A673 (cell line): ENCODE data around the gene ZNF362. TPM values are rescaled to one million over a fixed set of nuclear protein-coding genes. Genes with fewer than 3 reads are reported as not detected.

Experiments used
- BruUV-seq: library from RNA; stranded (reverse); fragments of 400-500 nt; replicated peaks from 2 replicates; lab custom pipeline; 2021; lab: Mats Ljungman, UMichigan
- CTCF ChIA-PET: fragments of 300-600 bp; sonication (Branson Sonifier 250); formaldehyde crosslinking; loops from one replicate; lab custom pipeline; 2022; ENCODE audit warnings: antibody characterized with exemption; lab: Charles Lee
- POLR2A ChIA-PET: fragments of 300-600 bp; sonication (Branson Sonifier 250); formaldehyde crosslinking; loops from one replicate; lab custom pipeline; 2022; ENCODE audit warnings: antibody characterized with exemption; ENCODE audit not compliant: low non-redundant PET; lab: Charles Lee
- DNase-seq: peaks from one replicate; pipeline ENCODE4 v3.0.0-alpha.2; 2015; ENCODE audit warnings: low spot score
- H3K27ac ChIP-seq: fragments of 200-600 bp; sonication (generic); 2 replicates; pipeline ENCODE4 v1.5.1; 2016; ENCODE audit warnings: mixed run types, low read depth, mild to moderate bottlenecking, mixed read lengths, antibody characterized with exemption, low read length; ENCODE audit not compliant: poor library complexity, severe bottlenecking
- H3K27me3 ChIP-seq: fragments of 200-600 bp; sonication (generic); replicated peaks from 2 replicates; pipeline ENCODE4 v1.6.1; 2017; ENCODE audit warnings: mixed run types, low read depth, mild to moderate bottlenecking, mixed read lengths, antibody characterized with exemption, low read length; ENCODE audit not compliant: insufficient read depth, poor library complexity
- H3K36me3 ChIP-seq: fragments of 200-600 bp; sonication (generic); 2 replicates; pipeline ENCODE4 v1.6.1; 2016; ENCODE audit warnings: mixed run types, mild to moderate bottlenecking, mixed read lengths, antibody characterized with exemption, low read length; ENCODE audit not compliant: insufficient read depth, poor library complexity, severe bottlenecking
- H3K4me1 ChIP-seq: fragments of 200-600 bp; sonication (generic); 2 replicates; pipeline ENCODE4 v1.6.1; 2017; ENCODE audit warnings: mixed run types, mild to moderate bottlenecking, mixed read lengths, antibody characterized with exemption, low read length; ENCODE audit not compliant: insufficient read depth, poor library complexity, severe bottlenecking
- H3K4me3 ChIP-seq: fragments of 200-600 bp; sonication (generic); 2 replicates; pipeline ENCODE4 v1.5.1; 2016; ENCODE audit warnings: low read depth, mixed run types, mild to moderate bottlenecking, mixed read lengths, low read length; ENCODE audit not compliant: poor library complexity, severe bottlenecking
- H3K9me3 ChIP-seq: fragments of 200-600 bp; sonication (generic); 2 replicates; pipeline ENCODE4 v1.6.1; 2016; ENCODE audit warnings: mixed run types, low read depth, mild to moderate bottlenecking, mixed read lengths, antibody characterized with exemption, low read length; ENCODE audit not compliant: poor library complexity, severe bottlenecking
- CTCF ChIP-seq: fragments of 300-800, 200-600 bp; sonication (generic); conservative IDR thresholded peaks from 2 replicates; pipeline ENCODE4 v1.5.1; 2017; ENCODE audit warnings: low read depth, mild to moderate bottlenecking, antibody characterized with exemption, low read length, moderate library complexity, mixed read lengths
- EZH2 ChIP-seq: fragments of 200-600 bp; sonication (generic); IDR thresholded peaks from 2 replicates; pipeline ENCODE4 v1.6.1; 2017; ENCODE audit warnings: borderline replicate concordance, low read depth, mild to moderate bottlenecking, mixed read lengths, antibody characterized with exemption, low read length; ENCODE audit not compliant: poor library complexity, severe bottlenecking
- intact Hi-C: fragments of 100-400 bp; cut with micrococcal nuclease; formaldehyde crosslinking; loops from one replicate; pipeline ENCODE4 v1.10.0; 2022; ENCODE audit not compliant: unreplicated experiment
- total RNA-seq: library from RNA; stranded (reverse); gene quantifications from 2 replicates; pipeline ENCODE4 v1.2.3, GENCODE V29; 2021

The ZNF362 gene
- total RNA-seq, 1 experiment from 2014 or later: 40.1 TPM

- ChIA-PET POLR2A (no interaction called here), CTCF (no interaction called here)
- H3K4me3 ChIP-seq: no peak overlapping the region
- TF ChIP-seq CTCF: no peak
- TF ChIP-seq EZH2: no peak
- H3K36me3 ChIP-seq: peaks cover 100% of the 10 kb centered on the region
- no peaks in the 10 kb centered on the region for H3K4me1 ChIP-seq
- no peak for DNase-seq
- intact Hi-C loops: no loop called here
- BruUV-seq: no TSS peak
- no peaks in the 10 kb centered on the region for H3K27me3 ChIP-seq
- H3K27ac ChIP-seq: no peak overlapping the region
- H3K9me3 ChIP-seq: no peaks in the 10 kb centered on the region
Observed at GRCh38 chr1:33330361-33330890, 74.1 kb downstream of the ZNF362 start.

GRCh38 chr1:33330906-33331305, 74.6 kb downstream of the ZNF362 start:
- no peak for DNase-seq
- peaks cover 95% of the 10 kb centered on the region for H3K36me3 ChIP-seq
- POLR2A ChIA-PET: no interaction called here
- H3K27ac ChIP-seq: no peak overlapping the region
- no peak overlapping the region for H3K4me3 ChIP-seq
- H3K9me3 ChIP-seq: no peaks in the 10 kb centered on the region
- TF ChIP-seq CTCF: no peak
- TF ChIP-seq EZH2: no peak
- no peaks in the 10 kb centered on the region for H3K27me3 ChIP-seq
- intact Hi-C loops: no loop called here
- H3K4me1 ChIP-seq: no peaks in the 10 kb centered on the region
- CTCF ChIA-PET: no interaction called here
- no TSS peak for BruUV-seq

- no TSS peak for BruUV-seq
- Histone ChIP-seq H3K4me1 (peaks cover 6% of the 10 kb centered on the region), H3K4me3 (no peak overlapping the region), H3K36me3 (peaks cover 87% of the 10 kb centered on the region), H3K27me3 (no peaks in the 10 kb centered on the region), H3K9me3 (no peaks in the 10 kb centered on the region), H3K27ac (no peak overlapping the region)
- TF ChIP-seq EZH2 (no peak), CTCF (no peak)
- CTCF ChIA-PET: no interaction called here
- DNase-seq: no peak
- POLR2A ChIA-PET: no interaction called here
- intact Hi-C loops: no loop called here
Observed at GRCh38 chr1:33331444-33332356, 75.4 kb downstream of the ZNF362 start.
